DOHH2 (cell line): ENCODE results near the gene APBB1.

Experiments used
- CTCF ChIP-seq: fragments of 200-600 bp; sonication (generic); IDR thresholded peaks from one replicate; pipeline ENCODE4 v1.5.1; 2014; ENCODE audit warnings: antibody characterized with exemption, mild to moderate bottlenecking, low read depth, low read length; ENCODE audit not compliant: poor library complexity, severe bottlenecking
- EZH2phosphoT487 ChIP-seq: fragments of 200-600 bp; sonication (generic); IDR thresholded peaks from 2 replicates; pipeline ENCODE4 v1.6.1; 2017; ENCODE audit warnings: borderline replicate concordance, mild to moderate bottlenecking, antibody characterized with exemption, low read length, moderate library complexity, mixed read lengths

- no peak for TF ChIP-seq CTCF
- no peak for TF ChIP-seq EZH2phosphoT487
Observed at GRCh38 chr11:6405052-6405667, 13.7 kb downstream of the APBB1 start.
